Uterus (tissue), 4 donors: ENCODE data around the gene VDAC1. TPM values are rescaled to one million over a fixed set of nuclear protein-coding genes. Genes with fewer than 3 reads are reported as not detected.

Source experiments
- DNase-seq, 2 donors: peaks; one replicate each; pipeline ENCODE4 v3.0.0-alpha.2; 2019 to 2020
- H3K27ac ChIP-seq, 2 donors: fragments of 200-600 bp; sonication (generic); 1 replicate in 1 of 2; 2 replicates in 1 of 2; pipeline ENCODE4 v1.5.1; 2016 to 2018
- H3K27me3 ChIP-seq, 2 donors: fragments of 200-600 bp; sonication (generic); one replicate each; pipeline ENCODE4 v1.5.1; 2018 to 2019; ENCODE audit warnings: control low read depth in 1 of 2
- H3K36me3 ChIP-seq, 2 donors: fragments of 200-600 bp; sonication (generic); one replicate each; pipeline ENCODE4 v1.5.1; 2019; ENCODE audit warnings: control low read depth in 1 of 2
- H3K4me1 ChIP-seq, 2 donors: fragments of 200-600 bp; sonication (generic); one replicate each; pipeline ENCODE4 v1.5.1; 2018 to 2019; ENCODE audit warnings: control low read depth in 1 of 2
- H3K4me3 ChIP-seq, 2 donors: fragments of 200-600 bp; sonication (generic); 1 replicate in 1 of 2; 2 replicates in 1 of 2; pipeline ENCODE4 v1.5.1; 2018 to 2019; ENCODE audit warnings: mild to moderate bottlenecking in 1 of 2
- H3K9me3 ChIP-seq, 2 donors: fragments of 200-600 bp; sonication (generic); one replicate each; pipeline ENCODE4 v1.5.1; 2019; ENCODE audit warnings: control low read depth in 1 of 2
- POLR2A ChIP-seq, 2 donors: fragments of 450-650 bp; IDR thresholded peaks; one replicate each; pipeline ENCODE4 v1.6.1; 2016; ENCODE audit warnings: antibody characterized with exemption in 2 of 2, mild to moderate bottlenecking in 1 of 2, moderate library complexity in 1 of 2
- intact Hi-C: fragments of 100-400 bp; cut with DNase I; formaldehyde crosslinking; loops from one replicate; pipeline ENCODE4 v1.15.1; 2023; ENCODE audit warnings: low total_unique reads
- total RNA-seq, 4 donors: library from RNA; depleted of rRNA in 3 of 4; stranded (reverse); fragments of >200 nt in 3 of 4; gene quantifications; one replicate each; pipeline versions ENCODE4 v1.1.0 to v1.2.4, GENCODE V29; 2014 to 2023
- TF ChIP-seq, protein P1 (sequence below), 4 experiments: fragments of 200-600 bp in 2 of 4; fragments of 450-650 bp in 2 of 4; sonication (generic) in 2 of 4; IDR thresholded peaks; one replicate each; pipeline ENCODE4 v1.5.1; 2016 to 2019; ENCODE audit warnings: antibody characterized with exemption in 4 of 4, mild to moderate bottlenecking in 2 of 4, moderate library complexity in 1 of 4
- donor health status: DM: yes; HTN: yes; CAD: no.

Gene VDAC1, protein sequence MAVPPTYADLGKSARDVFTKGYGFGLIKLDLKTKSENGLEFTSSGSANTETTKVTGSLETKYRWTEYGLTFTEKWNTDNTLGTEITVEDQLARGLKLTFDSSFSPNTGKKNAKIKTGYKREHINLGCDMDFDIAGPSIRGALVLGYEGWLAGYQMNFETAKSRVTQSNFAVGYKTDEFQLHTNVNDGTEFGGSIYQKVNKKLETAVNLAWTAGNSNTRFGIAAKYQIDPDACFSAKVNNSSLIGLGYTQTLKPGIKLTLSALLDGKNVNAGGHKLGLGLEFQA
- total RNA-seq: 100 to 1,000 TPM in 1 of 4 donors, 10 to 100 TPM in 3; 19.4 to 112 (median 79.8) TPM

DNA sequence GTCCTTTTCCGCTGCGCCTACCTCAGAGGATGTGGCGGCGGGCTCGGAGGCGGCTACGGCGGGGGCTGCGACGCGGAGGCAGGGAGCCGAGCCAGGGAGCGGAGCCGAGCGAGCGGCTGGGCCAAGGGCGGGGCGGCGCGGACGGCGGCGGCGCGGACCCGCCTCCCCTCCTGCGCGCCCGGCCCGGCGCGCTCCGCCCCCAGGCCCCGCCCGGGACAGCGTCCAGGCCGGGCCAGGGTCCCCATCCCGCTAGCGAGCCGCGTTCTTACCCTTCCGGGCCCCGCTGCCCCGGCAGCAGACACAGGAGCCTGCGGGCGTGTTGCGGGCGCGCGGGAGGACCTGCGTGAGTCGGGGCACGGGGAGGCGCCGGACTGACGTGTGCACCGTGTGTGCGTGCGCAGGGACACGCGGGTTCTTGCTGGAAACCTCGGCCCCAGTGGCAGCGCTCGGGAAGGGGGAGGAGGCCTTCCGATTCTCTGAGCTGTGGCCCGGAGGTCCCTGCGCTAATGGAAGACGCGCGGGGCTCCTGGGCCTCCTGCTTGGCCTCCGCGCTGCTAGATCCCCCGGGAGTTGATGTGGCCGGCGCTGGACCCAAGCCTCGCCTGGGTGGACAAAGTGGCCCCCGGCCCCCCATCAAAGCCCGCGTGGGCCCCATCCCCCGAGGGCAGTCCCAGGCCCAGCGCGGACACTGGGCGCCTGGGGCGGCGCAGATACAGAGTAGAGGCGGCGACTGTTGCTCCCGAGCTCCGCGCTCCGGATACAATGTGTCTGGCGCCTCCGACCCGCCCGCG lies at the start of gene VDAC1:
TSS of gene VDAC1 (minus strand) at position 350 of the 791 bp plus-strand sequence. CDS start 11,963 bp downstream, outside the sequence.
- peaks cover 0 to 13% of the 10 kb centered on the region in 2 donors for H3K4me1 ChIP-seq
- intact Hi-C loops: no loop called here
- H3K4me3 ChIP-seq: peak within 1 kb of the TSS; percentile 80 to 95
- H3K9me3 ChIP-seq: no peaks in the 10 kb centered on the region
- H3K27ac ChIP-seq: peak within 1 kb of the TSS; percentile 98 to 100
- DNase-seq: peak; percentile 75 to 84
- TF ChIP-seq POLR2A (IDR thresholded peaks at IDR 0.05): peak; percentile 28 to 81
- TF ChIP-seq, protein P1, sequence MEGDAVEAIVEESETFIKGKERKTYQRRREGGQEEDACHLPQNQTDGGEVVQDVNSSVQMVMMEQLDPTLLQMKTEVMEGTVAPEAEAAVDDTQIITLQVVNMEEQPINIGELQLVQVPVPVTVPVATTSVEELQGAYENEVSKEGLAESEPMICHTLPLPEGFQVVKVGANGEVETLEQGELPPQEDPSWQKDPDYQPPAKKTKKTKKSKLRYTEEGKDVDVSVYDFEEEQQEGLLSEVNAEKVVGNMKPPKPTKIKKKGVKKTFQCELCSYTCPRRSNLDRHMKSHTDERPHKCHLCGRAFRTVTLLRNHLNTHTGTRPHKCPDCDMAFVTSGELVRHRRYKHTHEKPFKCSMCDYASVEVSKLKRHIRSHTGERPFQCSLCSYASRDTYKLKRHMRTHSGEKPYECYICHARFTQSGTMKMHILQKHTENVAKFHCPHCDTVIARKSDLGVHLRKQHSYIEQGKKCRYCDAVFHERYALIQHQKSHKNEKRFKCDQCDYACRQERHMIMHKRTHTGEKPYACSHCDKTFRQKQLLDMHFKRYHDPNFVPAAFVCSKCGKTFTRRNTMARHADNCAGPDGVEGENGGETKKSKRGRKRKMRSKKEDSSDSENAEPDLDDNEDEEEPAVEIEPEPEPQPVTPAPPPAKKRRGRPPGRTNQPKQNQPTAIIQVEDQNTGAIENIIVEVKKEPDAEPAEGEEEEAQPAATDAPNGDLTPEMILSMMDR (IDR thresholded peaks at IDR 0.05): peak in 2 of 4 experiments; percentile 7 to 15
- H3K36me3 ChIP-seq: no peaks in the 10 kb centered on the region
- no peaks in the 10 kb centered on the region for H3K27me3 ChIP-seq

DNA sequence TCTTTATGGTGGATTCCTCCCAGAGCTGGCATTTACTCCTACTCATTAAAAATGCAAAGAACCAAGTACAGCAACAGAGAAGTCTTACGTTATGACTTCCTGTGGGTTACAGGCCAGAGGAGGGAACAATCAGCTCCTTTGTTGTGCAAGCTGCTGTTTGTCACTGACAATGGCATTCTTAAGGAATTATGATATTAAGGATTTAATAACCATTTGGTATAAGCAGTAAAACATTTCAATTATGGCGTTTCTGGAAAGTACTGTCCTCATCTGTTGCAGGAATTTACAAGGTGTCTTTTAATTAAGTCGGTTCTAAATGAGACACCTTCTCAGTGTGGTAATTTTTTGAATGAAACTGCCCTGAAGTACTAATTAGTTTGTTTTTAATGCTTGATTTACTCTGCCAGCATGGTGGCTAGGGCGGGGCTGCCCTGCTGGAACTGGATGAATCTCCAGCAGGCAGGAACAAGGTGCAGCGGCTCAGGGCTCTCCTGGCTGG lies 49.1 kb upstream of the VDAC1 start:
- H3K36me3 ChIP-seq: no peaks in the 10 kb centered on the region
- H3K9me3 ChIP-seq: no peaks in the 10 kb centered on the region
- no peak overlapping the region for H3K27ac ChIP-seq
- DNase-seq: no peak
- TF ChIP-seq, protein P1 (IDR thresholded peaks at IDR 0.05): no peak
- no peak for TF ChIP-seq POLR2A (IDR thresholded peaks at IDR 0.05)
- no peaks in the 10 kb centered on the region for H3K27me3 ChIP-seq
- H3K4me1 ChIP-seq: no peaks in the 10 kb centered on the region
- intact Hi-C loops: no loop called here
- no peak overlapping the region for H3K4me3 ChIP-seq

DNA sequence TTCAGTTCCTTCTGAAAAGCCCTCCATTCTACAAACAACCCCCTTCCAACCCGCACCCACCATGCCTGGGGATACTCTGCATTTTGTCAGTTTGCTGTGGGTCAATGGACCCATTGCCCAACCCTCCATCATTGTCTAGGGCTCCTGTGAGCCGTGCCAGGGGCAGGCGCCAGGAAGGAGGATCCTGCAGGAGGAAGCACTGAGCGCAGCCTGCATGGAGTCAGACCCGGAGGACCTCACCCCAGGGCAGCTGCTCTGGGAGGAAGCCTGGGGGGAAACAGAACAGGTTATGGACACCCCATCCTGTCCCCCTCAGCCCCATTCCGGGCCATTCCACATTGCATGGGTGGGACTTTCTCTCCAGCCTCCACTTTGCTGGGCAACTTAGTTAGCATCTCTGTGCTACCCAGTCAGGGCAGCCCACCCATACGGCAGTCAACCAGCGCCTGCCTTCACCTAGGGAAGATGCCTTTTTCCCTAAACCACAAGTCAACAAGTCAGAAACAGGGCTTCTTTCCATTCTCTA lies 48.6 kb upstream of the VDAC1 start:
- intact Hi-C loops: no loop called here
- H3K4me3 ChIP-seq: no peak overlapping the region

DNA sequence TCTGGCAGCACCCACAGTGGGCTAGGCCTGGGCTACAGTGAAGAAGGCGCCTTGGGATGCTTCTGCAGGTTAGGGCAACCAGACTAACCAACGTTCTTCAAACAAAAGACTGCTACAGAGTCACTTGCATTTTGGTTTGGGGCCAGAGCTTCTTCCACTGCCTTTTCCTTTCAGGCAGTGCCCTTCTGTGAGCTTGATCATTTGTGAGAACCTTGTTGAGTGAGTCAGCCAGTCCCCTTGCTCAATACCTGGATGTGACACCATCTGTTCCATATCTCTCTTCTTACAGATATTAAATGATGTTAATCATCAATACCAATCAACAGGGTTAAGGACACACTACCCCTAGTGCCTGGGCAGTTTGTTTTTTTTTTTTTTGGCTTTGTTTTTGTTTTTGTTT lies 46.5 kb upstream of the VDAC1 start:
- Histone ChIP-seq H3K36me3 (no peaks in the 10 kb centered on the region), H3K27me3 (no peaks in the 10 kb centered on the region), H3K4me1 (no peaks in the 10 kb centered on the region), H3K9me3 (no peaks in the 10 kb centered on the region), H3K4me3 (no peak overlapping the region), H3K27ac (no peak overlapping the region)
- DNase-seq: no peak
- TF ChIP-seq, protein P1 (IDR thresholded peaks at IDR 0.05): no peak
- TF ChIP-seq POLR2A (IDR thresholded peaks at IDR 0.05): no peak
- intact Hi-C loops: no loop called here

More for the DNA sequence above, 48.6 kb upstream of the VDAC1 start:
- Histone ChIP-seq H3K36me3 (no peaks in the 10 kb centered on the region), H3K27ac (no peak overlapping the region), H3K27me3 (no peaks in the 10 kb centered on the region), H3K9me3 (no peaks in the 10 kb centered on the region), H3K4me1 (no peaks in the 10 kb centered on the region)
- DNase-seq: no peak
- TF ChIP-seq, protein P1 (IDR thresholded peaks at IDR 0.05): no peak
- no peak for TF ChIP-seq POLR2A (IDR thresholded peaks at IDR 0.05)
